Stimulated activated CD4-positive, alpha-beta T cell treated with anti-CD3 and anti-CD28 coated beads, Interleukin-12 subunit alpha, Interleukin-12 subunit beta, amount 100 ng/mL, for 4 hours (primary cell): ENCODE measurements around the gene ATRN.
"Not testable (repeated sequence)": the region's sequence is repeated elsewhere in the genome, so short reads cannot be mapped to it uniquely, and the experiment has no call there.

Experiments
- DNase-seq: peaks from one replicate; pipeline ENCODE4 v3.0.0-alpha.2; 2020

Gene ATRN

DNA sequence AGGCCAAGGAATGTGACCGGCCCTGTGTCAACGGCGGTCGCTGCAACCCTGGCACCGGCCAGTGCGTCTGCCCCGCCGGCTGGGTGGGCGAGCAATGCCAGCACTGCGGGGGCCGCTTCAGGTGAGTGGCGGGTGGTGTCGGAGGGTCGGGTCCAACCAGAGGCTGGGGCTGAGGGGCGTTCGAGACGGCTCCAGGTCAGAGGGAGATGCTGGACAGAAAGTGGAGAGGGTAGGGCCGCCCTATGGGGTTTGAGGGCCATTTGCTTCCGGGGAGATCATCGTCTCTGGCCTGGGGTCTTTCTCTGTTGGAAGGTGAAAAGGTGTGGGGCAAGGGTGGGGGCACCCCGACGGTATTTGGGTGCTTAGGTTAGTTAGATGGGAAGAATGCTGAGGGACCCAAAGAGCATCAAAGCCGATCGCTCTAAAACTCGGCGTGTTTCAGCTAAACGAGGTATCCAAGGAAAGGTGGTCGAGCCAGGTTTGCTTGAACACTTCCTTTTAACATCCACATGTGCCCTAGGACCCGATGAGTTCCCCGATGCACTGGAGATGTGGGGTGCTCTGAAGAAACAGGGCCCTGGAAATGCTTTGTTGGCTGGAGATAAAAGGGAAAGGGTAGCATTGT, 691 bp downstream of the ATRN start:
- peak; percentile 4 for DNase-seq

DNA sequence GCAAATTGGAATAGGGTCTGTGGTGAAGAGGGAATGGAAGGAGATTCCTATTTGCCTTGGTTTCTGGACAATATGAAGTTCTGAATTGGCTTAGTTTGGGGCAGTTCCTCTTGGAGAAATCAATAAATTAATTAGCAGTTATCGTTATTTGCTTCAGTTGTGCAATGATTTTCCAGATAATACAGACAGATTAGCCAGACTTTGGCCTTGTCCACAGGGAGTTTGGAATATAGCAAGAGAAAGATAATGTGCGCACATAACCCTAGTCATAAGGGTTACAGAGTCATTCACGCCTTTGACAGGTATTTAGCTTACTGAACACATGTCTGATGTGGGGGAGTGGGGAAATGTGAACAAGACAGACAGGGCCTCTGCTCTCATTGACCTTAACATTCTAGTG, 1.3 kb downstream of the ATRN start:
- DNase-seq: no peak

DNA sequence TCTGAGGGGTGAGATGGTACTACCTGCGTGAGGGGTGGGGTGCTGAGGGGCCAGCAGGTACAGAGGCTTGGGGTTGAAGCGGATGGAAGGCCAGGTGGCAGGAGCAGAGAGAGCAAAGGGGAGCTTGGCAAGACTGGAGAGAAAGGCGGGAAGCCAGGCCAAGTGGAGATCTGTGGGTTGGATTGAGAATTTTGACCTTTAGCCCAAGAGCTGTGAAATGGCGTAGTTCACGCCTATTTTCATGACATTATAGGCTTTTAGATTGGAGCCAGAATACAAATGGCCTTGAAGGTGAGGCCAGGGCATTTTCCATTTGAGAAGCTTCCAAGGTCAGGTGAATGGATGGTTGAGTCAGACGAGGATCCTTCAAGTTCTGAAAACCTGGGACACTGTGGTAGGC, 2.5 kb downstream of the ATRN start:
- DNase-seq: no peak

DNA sequence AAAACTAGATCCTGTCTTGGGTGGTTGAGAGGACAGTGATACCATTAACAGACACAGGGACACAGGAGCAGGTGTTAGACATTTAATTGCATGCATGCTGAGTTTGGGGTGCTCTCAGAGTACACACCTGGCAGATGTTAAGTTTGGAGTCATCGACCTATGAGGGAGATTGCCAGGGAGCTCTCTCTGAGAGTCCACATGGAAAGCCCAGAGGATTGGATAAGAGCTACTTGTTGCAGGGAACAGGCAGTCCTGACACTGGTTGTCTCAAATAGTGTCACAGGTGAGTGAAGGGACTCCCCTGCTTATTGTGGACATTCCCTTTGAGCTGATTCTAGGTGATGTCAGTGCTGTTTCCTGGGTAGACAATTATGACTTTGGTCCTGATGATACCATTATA, 3.1 kb downstream of the ATRN start:
- DNase-seq: no peak

DNA sequence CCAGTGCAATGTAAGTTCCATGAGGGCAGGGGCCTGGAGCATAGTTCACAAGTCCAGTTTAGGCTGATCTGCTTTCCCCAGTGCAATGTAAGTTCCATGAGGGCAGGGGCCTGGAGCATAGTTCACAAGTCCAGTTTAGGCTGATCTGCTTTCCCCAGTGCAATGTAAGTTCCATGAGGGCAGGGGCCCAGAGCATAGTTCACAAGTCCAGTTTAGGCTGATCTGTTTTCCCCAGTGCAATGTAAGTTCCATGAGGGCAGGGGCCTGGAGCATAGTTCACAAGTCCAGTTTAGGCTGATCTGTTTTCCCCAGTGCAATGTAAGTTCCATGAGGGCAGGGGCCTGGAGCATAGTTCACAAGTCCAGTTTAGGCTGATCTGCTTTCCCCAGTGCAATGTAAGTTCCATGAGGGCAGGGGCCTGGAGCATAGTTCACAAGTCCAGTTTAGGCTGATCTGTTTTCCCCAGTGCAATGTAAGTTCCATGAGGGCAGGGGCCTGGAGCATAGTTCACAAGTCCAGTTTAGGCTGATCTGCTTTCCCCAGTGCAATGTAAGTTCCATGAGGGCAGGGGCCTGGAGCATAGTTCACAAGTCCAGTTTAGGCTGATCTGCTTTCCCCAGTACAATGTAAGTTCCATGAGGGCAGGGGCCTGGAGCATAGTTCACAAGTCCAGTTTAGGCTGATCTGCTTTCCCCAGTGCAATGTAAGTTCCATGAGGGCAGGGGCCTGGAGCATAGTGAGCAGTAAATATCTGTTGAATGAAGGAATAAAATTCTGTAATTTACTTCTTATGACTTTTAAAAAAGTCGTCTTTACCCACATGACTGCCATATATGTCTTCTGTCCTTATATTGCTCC, 6.4 kb downstream of the ATRN start:
- not testable (repeated sequence) for DNase-seq

DNA sequence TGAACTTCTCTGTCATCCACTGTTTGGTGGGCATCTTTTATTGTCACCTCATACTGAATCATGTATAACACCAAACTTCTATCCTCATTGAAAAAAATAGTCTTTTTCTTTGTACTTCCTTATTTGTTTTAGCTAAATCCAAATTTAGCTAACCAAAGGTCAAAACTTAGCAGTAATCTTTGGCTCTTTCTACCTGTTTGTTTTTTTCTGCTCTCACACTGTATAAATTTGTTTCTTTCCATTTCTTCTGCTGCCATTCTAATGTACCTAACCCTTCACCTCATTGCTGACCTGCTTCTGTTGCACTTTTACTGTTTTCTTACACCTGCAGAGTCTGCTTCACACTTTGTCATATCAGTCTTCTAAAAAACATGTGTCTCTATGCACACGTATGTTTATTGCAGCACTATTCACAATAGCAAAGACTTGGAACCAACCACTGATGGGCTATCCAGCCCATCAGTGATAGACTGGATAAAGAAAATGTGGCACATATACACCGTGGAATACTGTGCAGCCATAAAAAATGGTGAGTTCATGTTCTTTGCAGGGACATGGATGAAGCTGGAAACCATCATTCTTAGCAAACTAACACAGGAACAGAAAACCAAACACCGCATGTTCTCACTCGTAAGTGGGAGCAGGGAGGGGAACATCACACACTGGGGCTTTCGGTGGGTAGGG, 7.2 kb downstream of the ATRN start:
- DNase-seq: no peak

DNA sequence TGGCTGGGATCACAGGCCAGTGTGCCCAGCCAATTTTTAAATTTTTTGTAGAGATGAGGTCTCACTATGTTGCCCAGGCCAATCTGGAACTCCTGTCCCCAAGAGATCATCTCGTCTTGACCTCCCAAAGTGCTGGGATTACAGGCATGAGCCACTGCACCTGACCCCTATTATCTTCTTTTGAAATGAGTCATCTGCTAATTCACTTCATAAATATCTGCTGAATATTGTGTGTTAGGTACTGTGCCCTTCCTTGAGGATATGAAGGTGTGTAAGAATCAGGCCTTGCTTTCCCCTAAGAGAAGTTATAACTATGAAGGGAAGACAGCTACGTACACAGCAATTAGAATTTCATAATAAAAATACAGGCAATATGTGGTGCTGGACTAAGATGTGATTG, 8.2 kb downstream of the ATRN start:
- no peak for DNase-seq

DNA sequence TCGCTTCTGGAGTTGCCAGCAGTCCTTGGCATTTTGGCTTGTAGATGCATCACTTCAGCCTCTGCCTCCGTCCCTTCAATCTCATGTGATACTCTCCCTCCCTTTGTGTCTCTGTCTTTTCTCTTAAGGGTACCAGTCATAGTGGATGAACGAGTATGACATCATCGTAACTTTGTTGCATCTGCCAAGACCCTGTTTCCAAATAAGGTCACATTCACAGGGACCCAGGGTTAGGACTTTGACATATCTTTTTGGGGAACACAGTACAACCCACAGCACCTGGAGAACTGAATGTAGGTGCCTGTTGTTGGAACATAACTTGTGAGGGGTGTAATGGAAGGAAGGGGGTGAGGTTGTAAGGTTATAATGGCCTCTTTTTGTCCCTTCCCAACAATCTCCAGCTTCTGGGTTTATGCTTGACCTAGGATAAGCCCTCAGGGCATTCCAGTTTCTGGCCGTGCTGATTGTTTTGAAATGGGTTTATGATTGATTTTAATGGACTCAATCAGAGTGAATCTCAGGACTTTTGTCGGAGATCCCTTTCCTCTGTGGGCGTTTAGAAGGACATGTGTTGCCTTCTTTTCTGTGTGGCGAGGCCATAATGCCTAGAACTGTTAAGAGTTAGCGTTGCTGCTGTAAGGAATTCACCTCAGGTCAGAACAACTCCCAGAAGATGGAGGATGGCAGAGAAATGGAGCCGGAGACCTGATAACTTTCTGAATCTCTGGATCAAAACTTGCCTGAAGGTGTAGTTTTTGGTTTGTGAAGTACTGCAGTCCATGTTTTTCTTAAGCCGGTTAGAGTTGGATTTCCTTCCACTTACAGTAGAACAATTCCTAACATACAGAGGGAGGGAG, 9.2 kb downstream of the ATRN start:
- no peak for DNase-seq

DNA sequence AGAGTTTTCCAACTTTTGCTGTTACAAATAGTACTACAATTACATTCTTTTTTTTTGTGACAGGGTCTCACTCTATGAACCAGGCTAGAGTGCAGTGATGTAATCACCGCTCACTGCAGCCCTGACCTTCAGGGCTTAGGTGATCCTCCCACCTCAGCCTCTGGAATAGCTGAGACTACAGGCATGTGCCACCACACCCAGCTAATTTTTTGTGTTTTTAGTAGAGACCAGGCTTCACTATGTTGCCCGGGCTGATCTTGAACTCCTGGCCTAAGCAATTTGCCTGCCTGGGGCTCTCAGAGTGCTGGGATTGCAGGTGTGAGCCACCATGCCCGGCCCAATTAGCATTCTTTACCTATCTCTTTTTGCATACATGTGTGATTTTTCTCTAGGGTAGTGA, 12.5 kb downstream of the ATRN start:
- no peak for DNase-seq

DNA sequence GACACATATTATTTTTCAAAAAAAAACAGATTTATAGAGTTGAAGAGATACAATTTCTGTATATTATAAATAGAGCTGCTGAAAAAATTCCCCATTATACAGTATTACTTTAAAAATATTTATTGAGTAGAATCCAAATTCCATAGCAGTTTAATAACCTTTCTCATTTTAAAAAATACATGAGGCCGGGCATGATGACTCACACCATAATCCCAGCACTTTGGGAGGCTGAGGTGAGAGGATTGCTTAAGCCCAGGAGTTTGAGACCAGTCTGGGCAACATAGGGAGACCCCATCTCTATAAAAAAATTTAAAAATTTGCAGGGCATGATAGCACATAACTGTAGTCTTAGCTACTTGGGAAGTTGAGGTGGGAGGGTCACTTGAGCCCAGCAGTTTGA, 13.0 kb downstream of the ATRN start:
- DNase-seq: no peak

DNA sequence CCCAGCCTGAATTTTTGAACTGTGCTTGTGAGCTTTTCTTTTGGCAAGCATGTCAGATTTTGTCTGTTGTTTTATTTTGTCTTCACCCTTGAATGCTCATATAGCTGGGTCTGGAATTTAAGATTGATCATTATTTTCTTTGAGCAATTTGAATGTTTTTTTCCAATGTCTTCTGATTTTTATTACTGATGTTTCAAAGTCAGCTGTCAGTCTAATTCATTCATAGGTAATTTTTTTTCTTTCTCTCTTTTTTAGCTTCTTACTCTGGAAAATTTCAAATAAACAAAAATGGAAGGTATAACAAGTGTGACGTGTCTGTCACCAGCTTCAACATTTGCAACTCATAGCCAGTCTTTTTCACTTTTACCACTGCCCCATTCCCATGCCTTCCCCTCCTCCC, 15.1 kb downstream of the ATRN start:
- DNase-seq: no peak

DNA sequence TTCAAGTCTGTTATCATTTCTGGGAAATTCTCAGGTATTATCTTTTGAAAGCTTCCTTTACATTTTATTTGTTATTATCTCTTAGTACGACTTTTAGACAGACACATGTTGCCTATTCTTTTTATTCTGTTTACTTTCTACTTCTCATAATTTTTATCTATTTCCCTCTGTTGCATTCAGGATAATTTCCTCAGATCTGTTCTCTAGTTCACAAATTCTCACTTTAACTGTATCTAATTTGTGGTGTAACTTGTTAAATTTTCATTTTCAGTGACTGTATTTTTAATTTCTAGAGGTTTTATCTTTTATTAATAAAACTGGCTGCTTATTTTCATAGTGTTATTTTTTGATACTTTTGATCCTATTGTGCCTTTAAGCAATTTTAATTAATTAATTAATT, 16.0 kb downstream of the ATRN start:
- no peak for DNase-seq

DNA sequence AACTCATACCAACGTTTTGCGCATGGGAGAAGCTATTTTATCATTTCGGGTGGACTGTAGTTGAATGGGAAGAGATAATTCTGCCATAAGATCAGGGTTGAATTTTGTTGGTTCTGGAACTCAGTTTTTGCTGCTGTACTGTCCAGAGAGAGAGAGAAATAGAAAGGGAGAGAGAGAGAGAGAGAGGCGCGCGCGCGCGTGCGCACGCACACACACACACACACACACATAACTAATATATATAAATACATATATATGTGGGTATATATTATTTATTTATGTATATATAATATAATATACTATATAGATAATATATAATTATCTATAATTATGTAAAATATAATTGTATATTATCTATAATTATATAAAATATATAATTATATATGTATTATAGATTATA, 21.9 kb downstream of the ATRN start:
- DNase-seq: no peak

DNA sequence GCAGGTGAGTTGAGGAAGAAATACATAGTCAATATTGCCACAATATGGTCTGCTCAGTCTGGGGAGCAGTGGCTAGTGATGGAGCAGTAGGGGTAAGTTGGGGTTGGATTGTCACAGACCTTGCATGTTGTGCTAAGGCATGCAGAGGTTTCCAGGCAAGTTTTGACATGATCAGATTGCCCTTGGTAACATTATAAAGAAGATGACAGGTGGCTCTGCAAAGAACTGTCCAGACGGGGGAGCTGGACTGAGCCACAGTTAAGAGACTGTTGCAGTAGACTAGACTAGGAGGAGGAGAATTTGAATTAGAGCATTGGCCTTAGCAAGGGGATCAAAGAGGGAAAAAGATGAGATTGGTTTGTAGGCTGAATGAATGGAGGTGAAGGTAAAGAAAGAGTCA, 23.4 kb downstream of the ATRN start:
- no peak for DNase-seq

DNA sequence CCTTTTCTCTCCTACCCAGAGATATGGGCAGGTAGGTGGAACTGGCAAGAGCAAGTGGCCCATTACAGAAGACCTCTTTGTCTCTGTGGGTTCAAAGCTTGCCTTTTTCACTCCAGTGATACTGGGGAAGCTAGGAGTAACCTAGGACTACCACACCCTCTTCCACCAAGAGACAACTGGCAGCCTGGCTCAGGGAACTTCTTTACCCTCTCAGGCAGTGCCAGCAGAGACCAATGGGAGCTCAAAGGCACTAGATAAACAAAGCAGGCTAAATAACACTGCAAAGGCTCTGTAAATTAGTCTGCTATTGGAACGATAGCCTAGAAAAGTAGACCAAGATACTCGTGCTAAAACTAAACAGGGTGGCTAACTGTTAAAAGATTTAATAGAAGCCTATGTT, 32.1 kb downstream of the ATRN start:
- DNase-seq: no peak

DNA sequence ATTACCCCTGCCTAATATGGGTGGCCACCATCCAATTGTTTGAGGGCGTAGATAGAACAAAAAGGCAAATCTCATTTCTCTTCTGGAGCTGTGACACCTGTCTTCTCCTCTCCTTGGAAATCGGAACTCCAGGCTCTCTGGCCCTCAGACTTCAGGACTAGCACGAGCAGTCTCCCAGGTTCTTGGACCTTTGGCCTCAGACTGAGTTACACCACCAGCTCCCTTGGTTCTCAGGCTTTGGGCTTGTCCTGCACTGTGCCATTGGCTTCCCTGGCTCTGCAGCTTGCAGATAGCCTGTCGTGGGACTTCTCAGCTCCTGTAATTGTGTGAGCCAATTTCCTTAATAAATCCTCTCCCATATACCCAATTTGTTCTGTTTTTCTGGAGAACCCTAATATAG, 34.3 kb downstream of the ATRN start:
- DNase-seq: no peak

DNA sequence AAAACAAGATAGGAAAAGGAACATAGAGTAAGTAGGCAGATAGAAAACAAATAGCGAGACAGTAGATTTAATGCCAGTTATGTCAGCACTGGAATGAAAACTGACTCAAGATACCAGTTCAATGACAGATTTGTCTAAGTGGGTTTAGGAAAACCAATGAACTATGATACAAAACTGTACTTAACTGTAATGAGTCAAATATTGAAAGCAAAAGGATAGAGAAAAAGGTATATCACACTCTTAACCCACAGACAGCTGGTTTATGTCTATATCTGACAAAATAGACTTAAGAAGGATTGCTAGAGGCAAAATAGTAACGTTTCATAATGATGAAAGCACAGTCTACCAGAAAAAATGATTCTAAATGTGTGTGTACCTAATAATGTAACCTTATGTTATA, 38.2 kb downstream of the ATRN start:
- DNase-seq: no peak

DNA sequence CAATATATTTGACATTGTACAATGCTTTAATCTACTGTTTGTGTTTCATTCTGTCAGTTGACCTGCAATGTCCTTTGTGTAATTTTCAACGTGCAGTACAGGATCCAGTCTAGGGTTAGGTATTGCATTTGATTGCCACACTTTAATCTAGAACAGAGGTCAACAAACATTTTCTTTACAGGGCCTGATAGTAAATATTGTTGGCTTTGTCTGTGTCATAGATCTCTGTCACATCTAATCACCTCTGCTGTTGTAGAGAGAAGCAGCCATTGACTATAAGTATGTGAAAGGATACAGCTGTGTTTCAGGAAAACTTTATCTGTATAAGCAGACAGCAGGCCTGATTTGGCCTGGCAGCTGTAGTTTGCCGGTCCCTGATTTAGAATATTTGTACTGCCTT, 39.3 kb downstream of the ATRN start:
- DNase-seq: no peak

DNA sequence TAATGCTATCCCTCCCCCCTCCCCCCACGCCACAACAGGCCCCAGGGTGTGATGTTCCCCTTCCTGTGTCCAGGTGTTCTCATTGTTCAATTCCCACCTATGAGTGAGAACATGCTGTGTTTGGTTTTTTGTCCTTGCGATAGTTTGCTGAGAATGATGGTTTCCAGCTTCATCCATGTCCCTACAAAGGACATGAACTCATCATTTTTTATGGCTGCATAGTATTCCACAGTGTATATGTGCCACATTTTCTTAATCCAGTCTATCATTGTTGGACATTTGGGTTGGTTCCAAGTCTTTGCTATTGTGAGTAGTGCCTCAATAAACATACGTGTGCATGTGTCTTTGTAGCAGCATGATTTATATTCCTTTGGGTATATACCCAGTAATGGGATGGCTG, 41.4 kb downstream of the ATRN start:
- not testable (repeated sequence) for DNase-seq

DNA sequence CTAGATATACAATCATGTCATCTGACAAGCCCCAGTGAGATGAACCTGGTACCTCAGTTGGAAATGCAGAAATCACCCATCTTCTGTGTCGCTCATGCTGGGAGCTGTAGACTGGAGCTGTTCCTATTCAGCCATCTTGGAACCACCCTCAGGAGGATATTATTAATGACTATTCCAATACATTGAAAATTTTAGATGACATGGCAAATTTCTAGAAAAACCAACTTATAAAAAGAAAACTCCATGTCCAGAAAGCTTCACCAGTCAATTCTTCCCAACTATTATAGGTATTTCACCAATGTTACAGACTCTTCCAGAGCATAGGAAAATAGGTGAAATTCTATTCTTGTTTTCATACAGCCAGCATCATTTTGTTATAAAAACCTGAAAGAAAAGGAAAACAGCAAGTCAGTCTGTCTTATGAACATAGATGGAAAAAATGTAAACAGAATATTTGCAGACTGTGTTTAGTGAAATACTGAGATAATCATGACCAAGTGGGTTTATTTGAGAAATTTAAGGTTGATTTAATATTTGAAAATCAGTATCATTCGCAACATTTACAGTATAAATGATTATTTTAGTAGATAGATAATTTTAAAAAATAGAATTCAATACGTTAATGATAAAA, 43.3 kb downstream of the ATRN start:
- DNase-seq: no peak

DNA sequence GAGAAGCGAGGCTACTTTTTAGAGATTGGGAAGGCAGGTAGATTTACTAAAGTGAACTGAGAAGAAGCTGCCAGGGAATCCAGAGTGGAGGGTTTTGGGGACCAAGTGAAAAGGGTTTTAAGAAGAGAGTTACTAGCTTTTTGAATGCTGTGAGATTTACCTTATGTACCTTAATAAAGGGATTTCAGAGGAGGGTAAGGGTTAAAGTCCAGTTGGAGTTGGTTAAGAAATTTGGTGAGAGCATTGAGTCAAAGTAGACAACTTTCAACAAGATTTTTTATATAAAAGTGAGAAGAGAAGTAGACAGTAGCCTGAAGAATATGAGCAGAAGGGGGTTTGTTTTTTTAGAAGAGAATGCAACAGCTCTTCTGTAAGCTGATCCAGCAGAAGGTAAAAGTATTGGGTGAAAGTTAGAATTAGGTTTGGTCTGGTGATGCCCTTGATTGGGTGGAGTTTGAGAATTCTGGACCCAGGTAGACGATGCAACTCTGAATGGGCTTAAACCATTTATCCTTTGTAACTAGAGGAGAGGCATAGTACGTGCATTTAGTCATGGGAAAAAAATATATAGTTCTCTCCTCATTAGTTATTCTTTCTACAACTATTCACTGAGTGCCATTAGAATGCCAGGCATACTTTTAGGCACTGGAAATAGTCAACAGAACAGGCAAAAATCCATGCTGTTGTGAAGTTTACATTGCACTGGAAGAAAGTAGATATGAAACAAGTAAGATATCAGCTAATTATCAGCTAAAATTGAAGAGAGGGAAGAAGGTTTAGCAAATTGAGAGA, 44.8 kb downstream of the ATRN start:
- DNase-seq: no peak
